Measurements from ENCODE around the gene SUN3. TPM values are rescaled to one million over a fixed set of nuclear protein-coding genes. Genes with fewer than 3 reads are reported as not detected.

SUN3 gene
- total RNA-seq, 1 experiment from 2014 or later, result 0.49 TPM

GRCh38 chr7:48009954-48010353 lies 19.0 kb downstream of the SUN3 start:
- no peaks in the 10 kb centered on the region for H3K27me3 ChIP-seq (ENCODE audit: control insufficient read depth, insufficient read depth, low read length)
- H3K36me3 ChIP-seq (ENCODE audit: control insufficient read depth, insufficient read depth, low read length), result no peaks in the 10 kb centered on the region
- BruUV-seq (replicated peaks), result no TSS peak
- intact Hi-C loops (cut with micrococcal nuclease; ENCODE audit: unreplicated experiment), result no loop called here
- DNase-seq (ENCODE audit: low read depth, low spot score) (no peak), ATAC-seq (no peak)
- no peaks in the 10 kb centered on the region for H3K9me3 ChIP-seq (ENCODE audit: control insufficient read depth, insufficient read depth, low read depth, low read length)
- no peaks in the 10 kb centered on the region for H3K4me1 ChIP-seq (ENCODE audit: control insufficient read depth, insufficient read depth, low read length)
- in situ Hi-C loops (cut with HindIII; ENCODE audit: low pct_unique_long_range_greater_than_20kb, low sequenced_read_pairs), result no loop called here
- no peak overlapping the region for H3K27ac ChIP-seq (ENCODE audit: low read length)
- no peak overlapping the region for H3K4me3 ChIP-seq (ENCODE audit: low read depth in 2 of 2, low read length in 2 of 2)
- no peak for TF ChIP-seq SIN3A (IDR thresholded peaks at IDR 0.05; ENCODE audit: borderline replicate concordance, insufficient read depth, low read depth, low read length)
- TF ChIP-seq, protein P1, sequence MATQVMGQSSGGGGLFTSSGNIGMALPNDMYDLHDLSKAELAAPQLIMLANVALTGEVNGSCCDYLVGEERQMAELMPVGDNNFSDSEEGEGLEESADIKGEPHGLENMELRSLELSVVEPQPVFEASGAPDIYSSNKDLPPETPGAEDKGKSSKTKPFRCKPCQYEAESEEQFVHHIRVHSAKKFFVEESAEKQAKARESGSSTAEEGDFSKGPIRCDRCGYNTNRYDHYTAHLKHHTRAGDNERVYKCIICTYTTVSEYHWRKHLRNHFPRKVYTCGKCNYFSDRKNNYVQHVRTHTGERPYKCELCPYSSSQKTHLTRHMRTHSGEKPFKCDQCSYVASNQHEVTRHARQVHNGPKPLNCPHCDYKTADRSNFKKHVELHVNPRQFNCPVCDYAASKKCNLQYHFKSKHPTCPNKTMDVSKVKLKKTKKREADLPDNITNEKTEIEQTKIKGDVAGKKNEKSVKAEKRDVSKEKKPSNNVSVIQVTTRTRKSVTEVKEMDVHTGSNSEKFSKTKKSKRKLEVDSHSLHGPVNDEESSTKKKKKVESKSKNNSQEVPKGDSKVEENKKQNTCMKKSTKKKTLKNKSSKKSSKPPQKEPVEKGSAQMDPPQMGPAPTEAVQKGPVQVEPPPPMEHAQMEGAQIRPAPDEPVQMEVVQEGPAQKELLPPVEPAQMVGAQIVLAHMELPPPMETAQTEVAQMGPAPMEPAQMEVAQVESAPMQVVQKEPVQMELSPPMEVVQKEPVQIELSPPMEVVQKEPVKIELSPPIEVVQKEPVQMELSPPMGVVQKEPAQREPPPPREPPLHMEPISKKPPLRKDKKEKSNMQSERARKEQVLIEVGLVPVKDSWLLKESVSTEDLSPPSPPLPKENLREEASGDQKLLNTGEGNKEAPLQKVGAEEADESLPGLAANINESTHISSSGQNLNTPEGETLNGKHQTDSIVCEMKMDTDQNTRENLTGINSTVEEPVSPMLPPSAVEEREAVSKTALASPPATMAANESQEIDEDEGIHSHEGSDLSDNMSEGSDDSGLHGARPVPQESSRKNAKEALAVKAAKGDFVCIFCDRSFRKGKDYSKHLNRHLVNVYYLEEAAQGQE (IDR thresholded peaks at IDR 0.05; ENCODE audit: insufficient read depth in 1 of 2, low read depth in 2 of 2, low read length in 1 of 2), result no peak
- TF ChIP-seq POLR2AphosphoS5 (IDR thresholded peaks at IDR 0.05; ENCODE audit: low read depth, low read length), result no peak
- TF ChIP-seq TCF7L2 (IDR thresholded peaks at IDR 0.05; ENCODE audit: low read depth, low read length), result no peak
- TF ChIP-seq, protein P2, sequence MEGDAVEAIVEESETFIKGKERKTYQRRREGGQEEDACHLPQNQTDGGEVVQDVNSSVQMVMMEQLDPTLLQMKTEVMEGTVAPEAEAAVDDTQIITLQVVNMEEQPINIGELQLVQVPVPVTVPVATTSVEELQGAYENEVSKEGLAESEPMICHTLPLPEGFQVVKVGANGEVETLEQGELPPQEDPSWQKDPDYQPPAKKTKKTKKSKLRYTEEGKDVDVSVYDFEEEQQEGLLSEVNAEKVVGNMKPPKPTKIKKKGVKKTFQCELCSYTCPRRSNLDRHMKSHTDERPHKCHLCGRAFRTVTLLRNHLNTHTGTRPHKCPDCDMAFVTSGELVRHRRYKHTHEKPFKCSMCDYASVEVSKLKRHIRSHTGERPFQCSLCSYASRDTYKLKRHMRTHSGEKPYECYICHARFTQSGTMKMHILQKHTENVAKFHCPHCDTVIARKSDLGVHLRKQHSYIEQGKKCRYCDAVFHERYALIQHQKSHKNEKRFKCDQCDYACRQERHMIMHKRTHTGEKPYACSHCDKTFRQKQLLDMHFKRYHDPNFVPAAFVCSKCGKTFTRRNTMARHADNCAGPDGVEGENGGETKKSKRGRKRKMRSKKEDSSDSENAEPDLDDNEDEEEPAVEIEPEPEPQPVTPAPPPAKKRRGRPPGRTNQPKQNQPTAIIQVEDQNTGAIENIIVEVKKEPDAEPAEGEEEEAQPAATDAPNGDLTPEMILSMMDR (IDR thresholded peaks at IDR 0.05), result no peak
- CTCF ChIA-PET, result no interaction called here
- POLR2A ChIA-PET, result no interaction called here

- no TSS peak for BruUV-seq (replicated peaks)
- intact Hi-C loops (cut with micrococcal nuclease; ENCODE audit: unreplicated experiment), result no loop called here
- no peaks in the 10 kb centered on the region for H3K27me3 ChIP-seq (ENCODE audit: control insufficient read depth, insufficient read depth, low read length)
- ChIA-PET CTCF (no interaction called here), POLR2A (no interaction called here)
- H3K27ac ChIP-seq (ENCODE audit: low read length), result no peak overlapping the region
- in situ Hi-C loops (cut with HindIII; ENCODE audit: low pct_unique_long_range_greater_than_20kb, low sequenced_read_pairs), result no loop called here
- ATAC-seq (no peak), DNase-seq (ENCODE audit: low read depth, low spot score) (no peak)
- H3K4me1 ChIP-seq (ENCODE audit: control insufficient read depth, insufficient read depth, low read length), result 0 out of 2 replicates have a peak, but pooled peaks cover 4% of the 10 kb centered on the region
- H3K4me3 ChIP-seq (ENCODE audit: low read depth in 2 of 2, low read length in 2 of 2), result no peak overlapping the region
- TF ChIP-seq TCF7L2 (IDR thresholded peaks at IDR 0.05; ENCODE audit: low read depth, low read length), result no peak
- no peak for TF ChIP-seq POLR2AphosphoS5 (IDR thresholded peaks at IDR 0.05; ENCODE audit: low read depth, low read length)
- no peak for TF ChIP-seq SIN3A (IDR thresholded peaks at IDR 0.05; ENCODE audit: borderline replicate concordance, insufficient read depth, low read depth, low read length)
- TF ChIP-seq, protein P1 (IDR thresholded peaks at IDR 0.05; ENCODE audit: insufficient read depth in 1 of 2, low read depth in 2 of 2, low read length in 1 of 2), result no peak
- H3K36me3 ChIP-seq (ENCODE audit: control insufficient read depth, insufficient read depth, low read length), result no peaks in the 10 kb centered on the region
- H3K9me3 ChIP-seq (ENCODE audit: control insufficient read depth, insufficient read depth, low read depth, low read length), result no peaks in the 10 kb centered on the region
Observed at GRCh38 chr7:48009257-48009656, 19.6 kb downstream of the SUN3 start.
